ENCODE measurements around the gene TOMM7.

The TOMM7 gene

GRCh38 chr7:22822486-22823141, at the start of gene TOMM7:
TSS of gene TOMM7 (minus strand) at chr7:22822849. CDS start at chr7:22822779, 70 bp downstream.
- peak within 1 kb of the TSS; percentile 95 for H3K27ac Mint-ChIP-seq
- H3K4me1 Mint-ChIP-seq (ENCODE audit: low read depth) = peaks cover 30% of the 10 kb centered on the region
- H3K9me3 Mint-ChIP-seq = no peaks in the 10 kb centered on the region

GRCh38 chr7:22872096-22872807, 49.6 kb upstream of the TOMM7 start:
- Mint-ChIP-seq H3K36me3 (ENCODE audit: low read depth) (peaks cover 7% of the 10 kb centered on the region), H3K4me1 (ENCODE audit: low read depth) (peaks cover 13% of the 10 kb centered on the region), H3K9me3 (no peaks in the 10 kb centered on the region), H3K4me3 (no peak overlapping the region), H3K27ac (no peak overlapping the region), H3K27me3 (ENCODE audit: low read depth) (no peaks in the 10 kb centered on the region)
- no peak for DNase-seq (ENCODE audit: low spot score)

More at GRCh38 chr7:22822486-22823141, at the start of gene TOMM7:
- DNase-seq (ENCODE audit: low spot score) = peak; percentile 85
- Mint-ChIP-seq H3K27me3 (ENCODE audit: low read depth) (peaks cover 24% of the 10 kb centered on the region), H3K4me3 (peak within 1 kb of the TSS; percentile 96), H3K36me3 (ENCODE audit: low read depth) (peaks cover 8% of the 10 kb centered on the region)

GRCh38 chr7:22871661-22872060, 49.0 kb upstream of the TOMM7 start:
- Mint-ChIP-seq H3K36me3 (ENCODE audit: low read depth) (peaks cover 7% of the 10 kb centered on the region), H3K4me1 (ENCODE audit: low read depth) (peaks cover 13% of the 10 kb centered on the region), H3K27ac (no peak overlapping the region), H3K27me3 (ENCODE audit: low read depth) (no peaks in the 10 kb centered on the region), H3K9me3 (no peaks in the 10 kb centered on the region), H3K4me3 (no peak overlapping the region)
- DNase-seq (ENCODE audit: low spot score) = no peak

- peaks cover 17% of the 10 kb centered on the region for H3K4me1 Mint-ChIP-seq (ENCODE audit: low read depth)
- H3K27me3 Mint-ChIP-seq (ENCODE audit: low read depth) = no peaks in the 10 kb centered on the region
- no peak overlapping the region for H3K4me3 Mint-ChIP-seq
- H3K27ac Mint-ChIP-seq = no peak overlapping the region
- peaks cover 11% of the 10 kb centered on the region for H3K36me3 Mint-ChIP-seq (ENCODE audit: low read depth)
- DNase-seq (ENCODE audit: low spot score) = no peak
- no peaks in the 10 kb centered on the region for H3K9me3 Mint-ChIP-seq
Measured at GRCh38 chr7:22868509-22868908, 45.9 kb upstream of the TOMM7 start.

GRCh38 chr7:22867589-22867988, 44.9 kb upstream of the TOMM7 start:
- Mint-ChIP-seq H3K27ac (no peak overlapping the region), H3K4me1 (ENCODE audit: low read depth) (peaks cover 17% of the 10 kb centered on the region), H3K4me3 (no peak overlapping the region), H3K27me3 (ENCODE audit: low read depth) (no peaks in the 10 kb centered on the region), H3K36me3 (ENCODE audit: low read depth) (peaks cover 9% of the 10 kb centered on the region), H3K9me3 (no peaks in the 10 kb centered on the region)
- no peak for DNase-seq (ENCODE audit: low spot score)

- no peak for DNase-seq (ENCODE audit: low spot score)
- H3K9me3 Mint-ChIP-seq = no peaks in the 10 kb centered on the region
- H3K4me3 Mint-ChIP-seq = no peak overlapping the region
- no peak overlapping the region for H3K27ac Mint-ChIP-seq
- H3K36me3 Mint-ChIP-seq (ENCODE audit: low read depth) = peaks cover 9% of the 10 kb centered on the region
- peaks cover 14% of the 10 kb centered on the region for H3K4me1 Mint-ChIP-seq (ENCODE audit: low read depth)
- H3K27me3 Mint-ChIP-seq (ENCODE audit: low read depth) = no peaks in the 10 kb centered on the region
Measured at GRCh38 chr7:22867003-22867402, 44.4 kb upstream of the TOMM7 start.

- no peak overlapping the region for H3K27ac Mint-ChIP-seq
- DNase-seq (ENCODE audit: low spot score) = no peak
- peaks cover 18% of the 10 kb centered on the region for H3K36me3 Mint-ChIP-seq (ENCODE audit: low read depth)
- no peak overlapping the region for H3K4me3 Mint-ChIP-seq
- H3K9me3 Mint-ChIP-seq = no peaks in the 10 kb centered on the region
- no peaks in the 10 kb centered on the region for H3K27me3 Mint-ChIP-seq (ENCODE audit: low read depth)
- peaks cover 7% of the 10 kb centered on the region for H3K4me1 Mint-ChIP-seq (ENCODE audit: low read depth)
Measured at GRCh38 chr7:22865602-22865960, 42.9 kb upstream of the TOMM7 start.

- Mint-ChIP-seq H3K9me3 (no peaks in the 10 kb centered on the region), H3K4me1 (ENCODE audit: low read depth) (peaks cover 5% of the 10 kb centered on the region), H3K27me3 (ENCODE audit: low read depth) (no peaks in the 10 kb centered on the region), H3K4me3 (no peak overlapping the region), H3K36me3 (ENCODE audit: low read depth) (peaks cover 19% of the 10 kb centered on the region), H3K27ac (peak overlapping the region; percentile 12)
- DNase-seq (ENCODE audit: low spot score) = no peak
Measured at GRCh38 chr7:22864855-22865601, 42.4 kb upstream of the TOMM7 start.

GRCh38 chr7:22864301-22864700, 41.7 kb upstream of the TOMM7 start:
- Mint-ChIP-seq H3K9me3 (no peaks in the 10 kb centered on the region), H3K4me3 (no peak overlapping the region), H3K4me1 (ENCODE audit: low read depth) (peaks cover 10% of the 10 kb centered on the region), H3K27me3 (ENCODE audit: low read depth) (no peaks in the 10 kb centered on the region), H3K27ac (no peak overlapping the region), H3K36me3 (ENCODE audit: low read depth) (peaks cover 25% of the 10 kb centered on the region)
- DNase-seq (ENCODE audit: low spot score) = no peak

GRCh38 chr7:22863156-22863899, 40.7 kb upstream of the TOMM7 start:
- no peaks in the 10 kb centered on the region for H3K27me3 Mint-ChIP-seq (ENCODE audit: low read depth)
- H3K36me3 Mint-ChIP-seq (ENCODE audit: low read depth) = peaks cover 32% of the 10 kb centered on the region
- H3K27ac Mint-ChIP-seq = no peak overlapping the region
- no peak overlapping the region for H3K4me3 Mint-ChIP-seq
- H3K9me3 Mint-ChIP-seq = no peaks in the 10 kb centered on the region
- DNase-seq (ENCODE audit: low spot score) = no peak
- peaks cover 18% of the 10 kb centered on the region for H3K4me1 Mint-ChIP-seq (ENCODE audit: low read depth)

- H3K9me3 Mint-ChIP-seq = no peaks in the 10 kb centered on the region
- H3K4me3 Mint-ChIP-seq = no peak overlapping the region
- peaks cover 22% of the 10 kb centered on the region for H3K4me1 Mint-ChIP-seq (ENCODE audit: low read depth)
- H3K27me3 Mint-ChIP-seq (ENCODE audit: low read depth) = no peaks in the 10 kb centered on the region
- H3K36me3 Mint-ChIP-seq (ENCODE audit: low read depth) = peaks cover 40% of the 10 kb centered on the region
- no peak overlapping the region for H3K27ac Mint-ChIP-seq
- DNase-seq (ENCODE audit: low spot score) = no peak
Measured at GRCh38 chr7:22861576-22861975, 38.9 kb upstream of the TOMM7 start.

- no peaks in the 10 kb centered on the region for H3K27me3 Mint-ChIP-seq (ENCODE audit: low read depth)
- no peak for DNase-seq (ENCODE audit: low spot score)
- H3K4me3 Mint-ChIP-seq = no peak overlapping the region
- peaks cover 24% of the 10 kb centered on the region for H3K4me1 Mint-ChIP-seq (ENCODE audit: low read depth)
- H3K9me3 Mint-ChIP-seq = no peaks in the 10 kb centered on the region
- no peak overlapping the region for H3K27ac Mint-ChIP-seq
- H3K36me3 Mint-ChIP-seq (ENCODE audit: low read depth) = peaks cover 46% of the 10 kb centered on the region
Measured at GRCh38 chr7:22860784-22861482, 38.3 kb upstream of the TOMM7 start.

- Mint-ChIP-seq H3K27ac (no peak overlapping the region), H3K4me3 (no peak overlapping the region), H3K9me3 (no peaks in the 10 kb centered on the region), H3K36me3 (ENCODE audit: low read depth) (peaks cover 48% of the 10 kb centered on the region), H3K27me3 (ENCODE audit: low read depth) (no peaks in the 10 kb centered on the region), H3K4me1 (ENCODE audit: low read depth) (peaks cover 26% of the 10 kb centered on the region)
- no peak for DNase-seq (ENCODE audit: low spot score)
Measured at GRCh38 chr7:22860337-22860736, 37.7 kb upstream of the TOMM7 start.

Measured in T-helper 2 cell treated with Interferon-gamma antibody and Interleukin-4, amounts not matched to agents 5 μg/mL and 100 μg/mL, for 36 hours (primary cell).